CD4-positive, alpha-beta T cell (primary cell): ENCODE measurements around the gene AHRR. TPM values are rescaled to one million over a fixed set of nuclear protein-coding genes. Genes with fewer than 3 reads are reported as not detected.
"Not testable (repeated sequence)": the region's sequence is repeated elsewhere in the genome, so short reads cannot be mapped to it uniquely, and the experiment has no call there.

Source experiments
- ATAC-seq: fragments of 200-7000 bp; cut with Tn5 transposase; one replicate; pipeline ENCODE4 v1.10.0; 2022; ENCODE audit warnings: mild to moderate bottlenecking; ENCODE audit not compliant: poor library complexity
- CTCF ChIA-PET: fragments of 350-600 bp; sonication (Branson Sonifier 250); formaldehyde crosslinking; loops from one replicate; lab custom pipeline; 2021; ENCODE audit warnings: antibody characterized with exemption, inconsistent platforms; lab: Charles Lee
- POLR2A ChIA-PET: fragments of 350-600 bp; sonication (Branson Sonifier 250); formaldehyde crosslinking; loops from one replicate; lab custom pipeline; 2021; ENCODE audit warnings: antibody characterized with exemption, inconsistent platforms; lab: Charles Lee
- DNase-seq, 14 experiments: peaks; one replicate each; pipeline ENCODE4 v3.0.0-alpha.2; 2013 to 2020; ENCODE audit warnings: mixed read lengths in 2 of 14
- H3K27ac ChIP-seq, 2 donors: one replicate each; pipeline versions ENCODE4 v1.5.1 to v1.7.0; 2013; ENCODE audit warnings: low read length in 2 of 2, low read depth in 1 of 2, mild to moderate bottlenecking in 1 of 2
- H3K27me3 ChIP-seq, 2 experiments: 1 replicate in 1 of 2; 2 replicates in 1 of 2; pipeline versions ENCODE4 v1.6.1 to v1.7.0; 2013; ENCODE audit warnings: low read length in 2 of 2, control low read depth in 1 of 2, mild to moderate bottlenecking in 1 of 2, moderate library complexity in 1 of 2; ENCODE audit not compliant: insufficient read depth in 2 of 2, control insufficient read depth in 1 of 2
- H3K36me3 ChIP-seq: one replicate; pipeline ENCODE4 v1.6.1; 2013; ENCODE audit warnings: low read length, control low read depth; ENCODE audit not compliant: insufficient read depth
- H3K4me1 ChIP-seq: one replicate; pipeline ENCODE4 v1.6.1; 2013; ENCODE audit warnings: low read length, control low read depth; ENCODE audit not compliant: insufficient read depth
- H3K4me3 ChIP-seq: one replicate; pipeline ENCODE4 v1.5.1; 2013; ENCODE audit warnings: mild to moderate bottlenecking, low read length, moderate library complexity
- H3K9me3 ChIP-seq, 2 experiments: 1 replicate in 1 of 2; 2 replicates in 1 of 2; pipeline versions ENCODE4 v1.6.1 to v1.7.0; 2013; ENCODE audit warnings: low read length in 2 of 2, mild to moderate bottlenecking in 2 of 2, control low read depth in 1 of 2, moderate library complexity in 1 of 2; ENCODE audit not compliant: control insufficient read depth in 1 of 2, insufficient read depth in 1 of 2
- H3K27ac Mint-ChIP-seq: one replicate; pipeline ENCODE4 v1.8.0; 2020; ENCODE audit warnings: mixed read lengths
- H3K27me3 Mint-ChIP-seq: one replicate; pipeline ENCODE4 v1.8.0; 2021; ENCODE audit warnings: mixed read lengths
- H3K36me3 Mint-ChIP-seq: one replicate; pipeline ENCODE4 v1.8.0; 2021; ENCODE audit warnings: low read depth, mixed read lengths
- H3K4me1 Mint-ChIP-seq: one replicate; pipeline ENCODE4 v1.8.0; 2021; ENCODE audit warnings: low read depth, mixed read lengths
- H3K4me3 Mint-ChIP-seq: one replicate; pipeline ENCODE4 v1.8.0; 2020; ENCODE audit warnings: mild to moderate bottlenecking, mixed read lengths
- H3K9me3 Mint-ChIP-seq: one replicate; pipeline ENCODE4 v1.8.0; 2020; ENCODE audit warnings: mixed read lengths
- intact Hi-C, 2 experiments: fragments of 100-400 bp; cut with DNase I in 1 of 2; cut with micrococcal nuclease in 1 of 2; formaldehyde crosslinking; loops; one replicate each; pipeline versions ENCODE4 v1.15.1 to v1.9.0; 2023 to 2025; cut with DNase I, micrococcal nuclease
- total RNA-seq, 174 experiments: library from RNA in 2 of 174; stranded (reverse) in 2 of 174; gene quantifications; one replicate each; pipeline ENCODE4 v1.2.3 and lab custom pipeline; 2021 to 2026
- TF ChIP-seq, protein P1 (sequence below): fragments of 200-600 bp; IDR thresholded peaks from one replicate; pipeline ENCODE4 v1.8.0; 2022; ENCODE audit warnings: antibody characterized with exemption, mild to moderate bottlenecking

AHRR gene
- total RNA-seq, 2 experiments from 2014 or later, result 0.45 to 0.63 TPM

DNA sequence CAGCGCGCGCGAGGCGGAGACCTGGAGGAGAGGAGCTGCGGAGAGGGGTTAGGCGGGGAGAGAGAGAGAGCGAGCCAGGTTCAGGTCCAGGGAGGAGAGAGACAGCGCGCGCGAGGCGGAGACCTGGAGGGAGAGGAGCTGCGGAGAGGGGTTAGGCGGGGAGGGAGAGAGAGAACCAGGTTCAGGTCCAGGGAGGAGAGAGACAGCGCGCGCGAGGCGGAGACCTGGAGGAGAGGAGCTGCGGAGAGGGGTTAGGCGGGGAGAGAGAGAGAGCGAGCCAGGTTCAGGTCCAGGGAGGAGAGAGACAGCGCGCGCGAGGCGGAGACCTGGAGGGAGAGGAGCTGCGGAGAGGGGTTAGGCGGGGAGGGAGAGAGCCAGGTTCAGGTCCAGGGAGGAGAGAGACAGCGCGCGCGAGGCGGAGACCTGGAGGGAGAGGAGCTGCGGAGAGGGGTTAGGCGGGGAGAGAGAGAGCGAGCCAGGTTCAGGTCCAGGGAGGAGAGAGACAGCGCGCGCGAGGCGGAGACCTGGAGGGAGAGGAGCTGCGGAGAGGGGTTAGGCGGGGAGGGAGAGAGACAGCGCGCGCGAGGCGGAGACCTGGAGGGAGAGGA, 152.8 kb downstream of the AHRR start:
- CTCF ChIA-PET, H3K27ac ChIP-seq, H3K27ac Mint-ChIP-seq, ATAC-seq, H3K9me3 Mint-ChIP-seq: not testable (repeated sequence)
- Mint-ChIP-seq H3K4me1 (peaks cover 27% of the 10 kb centered on the region), H3K4me3 (peak overlapping the region; percentile 80), H3K27me3 (peaks cover 20% of the 10 kb centered on the region), H3K36me3 (peaks cover 16% of the 10 kb centered on the region)
- H3K4me3 ChIP-seq, result peak overlapping the region; percentile 75
- DNase-seq, result peak in 1 of 14 experiments; percentile 3
- peaks cover 23% of the 10 kb centered on the region in 2 experiments for H3K27me3 ChIP-seq
- peaks cover 42% of the 10 kb centered on the region for H3K4me1 ChIP-seq
- peaks cover 12% of the 10 kb centered on the region for H3K36me3 ChIP-seq
- peaks cover 0 to 33% of the 10 kb centered on the region in 2 experiments for H3K9me3 ChIP-seq
- intact Hi-C loops, result loop anchor here in 1 of 2 experiments (5.0 kb wide), 2 partner anchors 202 to 252 kb away; partner anchors contain the start of gene PDCD6
- POLR2A ChIA-PET, result interaction anchor here (0.9 to 3.2 kb wide), 3 partner anchors 10 to 137 kb away, joined by 3 to 22 read pairs (median 17); no protein-coding TSS in a partner anchor

DNA sequence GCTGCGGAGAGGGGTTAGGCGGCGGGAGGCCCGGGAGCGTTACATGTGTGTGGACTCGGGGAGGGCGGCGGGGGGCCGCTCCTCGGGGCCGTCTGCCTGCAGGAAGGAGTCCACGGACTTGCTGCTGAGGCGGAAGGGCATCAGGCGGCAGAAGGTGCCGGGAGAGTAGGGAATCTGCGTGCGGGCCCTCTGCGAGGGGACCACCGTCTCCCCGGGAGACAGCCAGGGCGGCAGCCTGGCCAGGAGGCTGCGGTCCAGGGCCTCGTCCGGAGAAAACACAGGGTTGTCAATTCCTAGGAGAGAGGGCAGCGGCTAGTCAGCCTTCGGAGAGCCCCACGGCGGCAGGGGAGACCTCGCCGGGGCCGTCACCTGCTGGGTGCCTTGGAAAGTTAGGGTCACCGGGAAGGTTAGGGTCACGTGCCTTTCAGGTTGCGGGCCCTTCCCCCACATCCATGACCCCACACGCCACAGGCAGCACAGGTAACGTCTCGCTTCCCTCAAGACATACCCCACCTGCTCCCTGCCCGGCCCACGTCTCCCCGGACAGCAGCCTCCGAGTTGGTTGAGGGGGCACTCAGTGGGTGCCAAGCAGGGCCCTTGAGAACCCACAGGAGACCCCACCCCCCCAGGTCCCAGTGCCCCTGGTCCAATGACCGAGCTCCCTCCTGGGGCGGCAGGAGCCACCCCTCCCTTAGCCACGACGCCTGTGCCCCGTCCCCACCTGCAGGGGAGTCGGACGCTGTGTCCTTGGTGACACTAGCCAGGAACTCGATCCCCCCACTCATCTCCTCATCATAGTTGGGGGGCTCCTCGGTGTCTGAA, 153.5 kb downstream of the AHRR start:
- ChIA-PET CTCF (no interaction called here), POLR2A (interaction anchor here (1.2 kb wide), 1 partner anchor 11 kb away, joined by 3 read pairs; no protein-coding TSS in a partner anchor)
- Mint-ChIP-seq H3K27ac (no peak overlapping the region), H3K9me3 (no peaks in the 10 kb centered on the region), H3K4me3 (peak overlapping the region; percentile 80), H3K36me3 (peaks cover 11% of the 10 kb centered on the region), H3K4me1 (peaks cover 23% of the 10 kb centered on the region), H3K27me3 (peaks cover 25% of the 10 kb centered on the region)
- no peak overlapping the region for H3K27ac ChIP-seq
- intact Hi-C loops, result loop anchor here in 1 of 2 experiments (5.0 kb wide), 2 partner anchors 203 to 253 kb away; partner anchors contain the start of gene PDCD6
- peaks cover 42% of the 10 kb centered on the region for H3K4me1 ChIP-seq
- peak overlapping the region; percentile 41 for H3K4me3 ChIP-seq
- peaks cover 0 to 39% of the 10 kb centered on the region in 2 experiments for H3K9me3 ChIP-seq
- DNase-seq, result peak in 3 of 14 experiments; percentile 10 to 35 (median 14)
- ATAC-seq, result no peak
- peaks cover 7% of the 10 kb centered on the region for H3K36me3 ChIP-seq
- TF ChIP-seq, protein P1, sequence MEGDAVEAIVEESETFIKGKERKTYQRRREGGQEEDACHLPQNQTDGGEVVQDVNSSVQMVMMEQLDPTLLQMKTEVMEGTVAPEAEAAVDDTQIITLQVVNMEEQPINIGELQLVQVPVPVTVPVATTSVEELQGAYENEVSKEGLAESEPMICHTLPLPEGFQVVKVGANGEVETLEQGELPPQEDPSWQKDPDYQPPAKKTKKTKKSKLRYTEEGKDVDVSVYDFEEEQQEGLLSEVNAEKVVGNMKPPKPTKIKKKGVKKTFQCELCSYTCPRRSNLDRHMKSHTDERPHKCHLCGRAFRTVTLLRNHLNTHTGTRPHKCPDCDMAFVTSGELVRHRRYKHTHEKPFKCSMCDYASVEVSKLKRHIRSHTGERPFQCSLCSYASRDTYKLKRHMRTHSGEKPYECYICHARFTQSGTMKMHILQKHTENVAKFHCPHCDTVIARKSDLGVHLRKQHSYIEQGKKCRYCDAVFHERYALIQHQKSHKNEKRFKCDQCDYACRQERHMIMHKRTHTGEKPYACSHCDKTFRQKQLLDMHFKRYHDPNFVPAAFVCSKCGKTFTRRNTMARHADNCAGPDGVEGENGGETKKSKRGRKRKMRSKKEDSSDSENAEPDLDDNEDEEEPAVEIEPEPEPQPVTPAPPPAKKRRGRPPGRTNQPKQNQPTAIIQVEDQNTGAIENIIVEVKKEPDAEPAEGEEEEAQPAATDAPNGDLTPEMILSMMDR, result no peak
- peaks cover 23% of the 10 kb centered on the region in 2 experiments for H3K27me3 ChIP-seq

GRCh38 chr5:475704-476101, 154.2 kb downstream of the AHRR start:
- peaks cover 0 to 44% of the 10 kb centered on the region in 2 experiments for H3K9me3 ChIP-seq
- Mint-ChIP-seq H3K9me3 (no peaks in the 10 kb centered on the region), H3K27ac (no peak overlapping the region), H3K4me3 (peak overlapping the region; percentile 45), H3K27me3 (peaks cover 30% of the 10 kb centered on the region), H3K4me1 (peaks cover 18% of the 10 kb centered on the region), H3K36me3 (peaks cover 6% of the 10 kb centered on the region)
- H3K27me3 ChIP-seq, result peaks cover 23% of the 10 kb centered on the region in 2 experiments
- TF ChIP-seq, protein P1, result no peak
- ChIA-PET CTCF (no interaction called here), POLR2A (interaction anchor here (1.2 kb wide), 1 partner anchor 12 kb away, joined by 3 read pairs; no protein-coding TSS in a partner anchor)
- intact Hi-C loops, result no loop called here
- peaks cover 6% of the 10 kb centered on the region for H3K36me3 ChIP-seq
- H3K4me1 ChIP-seq, result peaks cover 42% of the 10 kb centered on the region
- ATAC-seq (no peak), DNase-seq (no peak)
- H3K4me3 ChIP-seq, result no peak overlapping the region
- no peak overlapping the region for H3K27ac ChIP-seq
